GM03348 (cell line): ENCODE results near the gene TMEM98.
"Not testable (repeated sequence)": the region's sequence is repeated elsewhere in the genome, so short reads cannot be mapped to it uniquely, and the experiment has no call there.

Experiments
- DNase-seq: peaks from one replicate; pipeline ENCODE4 v3.0.0; 2012; ENCODE audit warnings: low spot score

Gene TMEM98

GRCh38 chr17:32985050-32985756 is 57.2 kb downstream of the TMEM98 start:
- DNase-seq: no peak

- DNase-seq: not testable (repeated sequence)
These were observed 59.5 kb downstream of the TMEM98 start for GRCh38 chr17:32987453-32987805.

GRCh38 chr17:32987868-32988267 is 59.9 kb downstream of the TMEM98 start:
- DNase-seq: not testable (repeated sequence)

GRCh38 chr17:32988481-32989101 is 60.6 kb downstream of the TMEM98 start:
- DNase-seq: no peak

GRCh38 chr17:32992321-32993033 is 64.5 kb downstream of the TMEM98 start:
- DNase-seq: no peak

- DNase-seq: no peak
These were observed 66.0 kb downstream of the TMEM98 start for GRCh38 chr17:32993977-32994376.
